ENCODE results near the gene SLC7A6. TPM values are rescaled to one million over a fixed set of nuclear protein-coding genes. Genes with fewer than 3 reads are reported as not detected.

SLC7A6 gene
- total and polyA plus RNA-seq, 2 experiments from 2014 or later, result 17.3 to 20.9 TPM

GRCh38 chr16:68276223-68276622 lies 11.9 kb downstream of the SLC7A6 start:
- no peaks in the 10 kb centered on the region for H3K9me2 ChIP-seq (ENCODE audit: insufficient read depth)
- WGBS, 2 experiments (ENCODE audit: low coverage in 1 of 2, low lambda C conversion rate in 2 of 2, missing lambda C conversion rate in 2 of 2), result 65% methylated on average over 3 of the region's 3 CpGs
- H3K4me3 ChIP-seq, result no peak overlapping the region
- H3K4me1 ChIP-seq (ENCODE audit: insufficient read depth), result peaks cover 5% of the 10 kb centered on the region
- no peak overlapping the region for H2AFZ ChIP-seq
- H3K9me3 ChIP-seq (ENCODE audit: low read depth), result no peaks in the 10 kb centered on the region
- no peak overlapping the region for H3K27ac ChIP-seq
- H3K36me3 ChIP-seq (ENCODE audit: low read depth), result peaks cover 20% of the 10 kb centered on the region; the same call in 1 of the 2 replicates
- peaks cover 93% of the 10 kb centered on the region for H3K79me2 ChIP-seq (ENCODE audit: insufficient read depth)
- no peak overlapping the region for H3K4me2 ChIP-seq (ENCODE audit: unreplicated experiment)
- DNase-seq, result no peak
- H4K20me1 ChIP-seq (ENCODE audit: insufficient read depth), result peaks cover 15% of the 10 kb centered on the region; the same call in 1 of the 2 replicates
- no peaks in the 10 kb centered on the region for H3K27me3 ChIP-seq (replicated peaks; ENCODE audit: insufficient read depth)
- in situ Hi-C loops (cut with MboI), result no loop called here
- no peak overlapping the region for H3K9ac ChIP-seq
- TF ChIP-seq EZH2 (IDR thresholded peaks at IDR 0.05; ENCODE audit: insufficient read depth, poor library complexity, severe bottlenecking) (no peak), EZH2phosphoT487 (IDR thresholded peaks at IDR 0.05; ENCODE audit: insufficient read depth, low read depth) (no peak)
- no peaks in the 10 kb centered on the region for H3F3A ChIP-seq (ENCODE audit: insufficient read depth)

GRCh38 chr16:68279726-68280558 lies 15.6 kb downstream of the SLC7A6 start:
- H3K79me2 ChIP-seq (ENCODE audit: insufficient read depth), result peaks cover 93% of the 10 kb centered on the region
- DNase-seq, result no peak
- no peak overlapping the region for H3K27ac ChIP-seq
- H3K9me2 ChIP-seq (ENCODE audit: insufficient read depth), result no peaks in the 10 kb centered on the region
- H3K9me3 ChIP-seq (ENCODE audit: low read depth), result no peaks in the 10 kb centered on the region
- no peaks in the 10 kb centered on the region for H3F3A ChIP-seq (ENCODE audit: insufficient read depth)
- peaks cover 24% of the 10 kb centered on the region; the same call in 1 of the 2 replicates for H3K36me3 ChIP-seq (ENCODE audit: low read depth)
- H2AFZ ChIP-seq, result no peak overlapping the region
- no peaks in the 10 kb centered on the region; the same call in 1 of the 2 replicates for H4K20me1 ChIP-seq (ENCODE audit: insufficient read depth)
- in situ Hi-C loops (cut with MboI), result no loop called here
- WGBS, 2 experiments (ENCODE audit: low coverage in 1 of 2, low lambda C conversion rate in 2 of 2, missing lambda C conversion rate in 2 of 2), result 95 to 96% methylated on average over 13 of the region's 13 CpGs
- no peak overlapping the region for H3K9ac ChIP-seq
- H3K27me3 ChIP-seq (replicated peaks; ENCODE audit: insufficient read depth), result no peaks in the 10 kb centered on the region
- H3K4me3 ChIP-seq, result no peak overlapping the region
- no peak for TF ChIP-seq EZH2phosphoT487 (IDR thresholded peaks at IDR 0.05; ENCODE audit: insufficient read depth, low read depth)
- no peak for TF ChIP-seq EZH2 (IDR thresholded peaks at IDR 0.05; ENCODE audit: insufficient read depth, poor library complexity, severe bottlenecking)
- no peaks in the 10 kb centered on the region for H3K4me1 ChIP-seq (ENCODE audit: insufficient read depth)
- no peak overlapping the region for H3K4me2 ChIP-seq (ENCODE audit: unreplicated experiment)

GRCh38 chr16:68281368-68282063 lies 17.2 kb downstream of the SLC7A6 start:
- Histone ChIP-seq H4K20me1 (ENCODE audit: insufficient read depth) (0 out of 2 replicates have a peak, but pooled peaks cover 1% of the 10 kb centered on the region), H3K4me3 (no peak overlapping the region), H3K4me2 (ENCODE audit: unreplicated experiment) (no peak overlapping the region), H3K79me2 (ENCODE audit: insufficient read depth) (peaks cover 93% of the 10 kb centered on the region), H3K9me3 (ENCODE audit: low read depth) (no peaks in the 10 kb centered on the region), H3K9ac (no peak overlapping the region), H3F3A (ENCODE audit: insufficient read depth) (peaks cover 2% of the 10 kb centered on the region), H3K36me3 (ENCODE audit: low read depth) (peaks cover 18% of the 10 kb centered on the region; the same call in 1 of the 2 replicates), H3K4me1 (ENCODE audit: insufficient read depth) (no peaks in the 10 kb centered on the region), H3K9me2 (ENCODE audit: insufficient read depth) (no peaks in the 10 kb centered on the region), H3K27me3 (replicated peaks; ENCODE audit: insufficient read depth) (no peaks in the 10 kb centered on the region), H3K27ac (no peak overlapping the region), H2AFZ (no peak overlapping the region)
- in situ Hi-C loops (cut with MboI), result no loop called here
- WGBS, 2 experiments (ENCODE audit: low coverage in 1 of 2, low lambda C conversion rate in 2 of 2, missing lambda C conversion rate in 2 of 2), result 82 to 87% methylated on average over 4 of the region's 4 CpGs
- TF ChIP-seq EZH2phosphoT487 (IDR thresholded peaks at IDR 0.05; ENCODE audit: insufficient read depth, low read depth) (no peak), EZH2 (IDR thresholded peaks at IDR 0.05; ENCODE audit: insufficient read depth, poor library complexity, severe bottlenecking) (no peak)
- no peak for DNase-seq

GRCh38 chr16:68282064-68282452 lies 17.7 kb downstream of the SLC7A6 start:
- 87 to 90% methylated on average over 4 of the region's 4 CpGs for WGBS, 2 experiments (ENCODE audit: low coverage in 1 of 2, low lambda C conversion rate in 2 of 2, missing lambda C conversion rate in 2 of 2)
- no peak for TF ChIP-seq EZH2 (IDR thresholded peaks at IDR 0.05; ENCODE audit: insufficient read depth, poor library complexity, severe bottlenecking)
- no peak for TF ChIP-seq EZH2phosphoT487 (IDR thresholded peaks at IDR 0.05; ENCODE audit: insufficient read depth, low read depth)
- Histone ChIP-seq H3K27me3 (replicated peaks; ENCODE audit: insufficient read depth) (no peaks in the 10 kb centered on the region), H3K4me2 (ENCODE audit: unreplicated experiment) (no peak overlapping the region), H3K4me1 (ENCODE audit: insufficient read depth) (peaks cover 4% of the 10 kb centered on the region), H3K4me3 (no peak overlapping the region), H3K36me3 (ENCODE audit: low read depth) (peaks cover 19% of the 10 kb centered on the region), H2AFZ (no peak overlapping the region), H4K20me1 (ENCODE audit: insufficient read depth) (0 out of 2 replicates have a peak, but pooled peaks cover 3% of the 10 kb centered on the region), H3K79me2 (ENCODE audit: insufficient read depth) (peaks cover 93% of the 10 kb centered on the region), H3K27ac (no peak overlapping the region), H3F3A (ENCODE audit: insufficient read depth) (peaks cover 7% of the 10 kb centered on the region), H3K9me2 (ENCODE audit: insufficient read depth) (no peaks in the 10 kb centered on the region), H3K9ac (no peak overlapping the region), H3K9me3 (ENCODE audit: low read depth) (no peaks in the 10 kb centered on the region)
- no peak for DNase-seq
- in situ Hi-C loops (cut with MboI), result no loop called here
